DND-41 (cell line): ENCODE measurements around the gene NACC2.

ENCODE experiments used
- ATAC-seq: fragments of 200-7000 bp; cut with Tn5 transposase; 3 replicates; pipeline ENCODE4 v1.9.1; 2021; ENCODE audit warnings: low read depth; ENCODE audit not compliant: insufficient read depth
- DNase-seq: peaks from one replicate; pipeline ENCODE4 v3.0.0-alpha.2; 2020
- H2AFZ ChIP-seq: 2 replicates; pipeline ENCODE4 v1.6.0; 2012; ENCODE audit warnings: low read depth, low read length
- H3K27ac ChIP-seq: 2 replicates; pipeline ENCODE4 v1.5.1; 2012; ENCODE audit warnings: low read length, inconsistent platforms
- H3K27me3 ChIP-seq: fragments of 200-600 bp; sonication (generic); 2 replicates; pipeline ENCODE4 v1.6.0; 2012; ENCODE audit warnings: low read length, mild to moderate bottlenecking, inconsistent platforms; ENCODE audit not compliant: insufficient read depth, poor library complexity
- H3K36me3 ChIP-seq: 2 replicates; pipeline ENCODE4 v1.5.1; 2012; ENCODE audit warnings: low read length, inconsistent platforms; ENCODE audit not compliant: insufficient read depth
- H3K4me1 ChIP-seq: 2 replicates; pipeline ENCODE4 v1.5.1; 2012; ENCODE audit warnings: mild to moderate bottlenecking, low read length; ENCODE audit not compliant: insufficient read depth
- H3K4me2 ChIP-seq: 2 replicates; pipeline ENCODE4 v1.6.0; 2012; ENCODE audit warnings: mild to moderate bottlenecking, moderate library complexity, low read length, inconsistent platforms; ENCODE audit not compliant: insufficient read depth
- H3K4me3 ChIP-seq, 2 experiments: fragments of 200-600 bp in 1 of 2; shearing (Covaris generic) in 1 of 2; 2 replicates each; pipeline ENCODE4 v1.5.1; 2012 to 2016; ENCODE audit warnings: inconsistent platforms in 2 of 2, low read length in 2 of 2, mild to moderate bottlenecking in 2 of 2, low read depth in 1 of 2, moderate library complexity in 1 of 2
- H3K79me2 ChIP-seq: 2 replicates; pipeline ENCODE4 v1.6.0; 2012; ENCODE audit warnings: low read length, inconsistent platforms; ENCODE audit not compliant: insufficient read depth
- H3K9ac ChIP-seq: 2 replicates; pipeline ENCODE4 v1.6.0; 2012; ENCODE audit warnings: low read depth, mild to moderate bottlenecking, inconsistent platforms, low read length, moderate library complexity
- H3K9me3 ChIP-seq: 2 replicates; pipeline ENCODE4 v1.5.1; 2012; ENCODE audit warnings: low read length, moderate library complexity, mild to moderate bottlenecking, inconsistent platforms; ENCODE audit not compliant: insufficient read depth, severe bottlenecking
- H4K20me1 ChIP-seq: 2 replicates; pipeline ENCODE4 v1.6.0; 2012; ENCODE audit warnings: low read length; ENCODE audit not compliant: insufficient read depth
- CTCF ChIP-seq: IDR thresholded peaks from 2 replicates; pipeline ENCODE4 v1.5.1; 2012; ENCODE audit warnings: borderline replicate concordance, low read length, moderate library complexity, mild to moderate bottlenecking; ENCODE audit not compliant: poor library complexity, severe bottlenecking; ENCODE audit errors: extremely low read depth
- EZH2 ChIP-seq: IDR thresholded peaks from 3 replicates; pipeline ENCODE4 v1.6.1; 2012; ENCODE audit warnings: borderline replicate concordance, low read depth, mild to moderate bottlenecking, moderate library complexity, low read length, inconsistent platforms; ENCODE audit not compliant: severe bottlenecking

NACC2 gene

GRCh38 chr9:136114610-136115009 is 19.5 kb upstream of the NACC2 start:
- no peak for ATAC-seq
- Histone ChIP-seq H3K9me3 (no peaks in the 10 kb centered on the region), H3K79me2 (peaks cover 30% of the 10 kb centered on the region), H3K27ac (no peak overlapping the region), H3K9ac (no peak overlapping the region), H3K4me3 (no peak overlapping the region), H3K27me3 (no peaks in the 10 kb centered on the region), H4K20me1 (peaks cover 27% of the 10 kb centered on the region), H3K36me3 (peaks cover 34% of the 10 kb centered on the region), H2AFZ (no peak overlapping the region), H3K4me2 (no peak overlapping the region), H3K4me1 (peaks cover 28% of the 10 kb centered on the region)
- no peak for DNase-seq
- no peak for TF ChIP-seq EZH2
- no peak for TF ChIP-seq CTCF

DNA sequence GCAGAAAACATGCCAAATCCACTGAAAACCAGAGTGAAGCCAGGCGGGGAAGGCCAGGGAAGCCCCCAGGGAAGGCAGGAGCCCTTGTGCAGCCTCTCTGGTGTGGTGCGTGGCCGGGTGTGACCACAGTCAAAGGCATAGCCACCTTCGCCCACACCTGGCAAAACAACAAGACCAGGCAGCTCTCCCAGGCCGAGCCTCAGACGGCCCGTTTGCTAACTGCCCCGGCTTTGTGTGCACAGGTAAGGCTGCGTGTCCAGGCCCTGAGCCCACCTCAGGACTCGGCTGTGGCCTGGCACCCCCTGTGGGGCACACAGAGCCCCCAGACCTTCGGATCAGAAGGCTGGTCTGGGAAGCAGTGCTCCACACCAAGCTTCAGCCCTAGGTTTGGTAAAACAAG is 17.5 kb upstream of the NACC2 start:
- peaks cover 25% of the 10 kb centered on the region for H4K20me1 ChIP-seq
- H2AFZ ChIP-seq, result no peak overlapping the region
- no peak overlapping the region for H3K4me3 ChIP-seq
- H3K9me3 ChIP-seq, result no peaks in the 10 kb centered on the region
- peaks cover 33% of the 10 kb centered on the region for H3K36me3 ChIP-seq
- no peak overlapping the region; the same call in 1 of the 2 replicates for H3K27ac ChIP-seq
- H3K4me1 ChIP-seq, result peaks cover 33% of the 10 kb centered on the region
- H3K79me2 ChIP-seq, result peaks cover 15% of the 10 kb centered on the region
- TF ChIP-seq EZH2, result no peak
- no peak for TF ChIP-seq CTCF
- no peak overlapping the region for H3K4me2 ChIP-seq
- H3K27me3 ChIP-seq, result no peaks in the 10 kb centered on the region
- DNase-seq, result no peak
- no peak overlapping the region for H3K9ac ChIP-seq
- no peak for ATAC-seq

DNA sequence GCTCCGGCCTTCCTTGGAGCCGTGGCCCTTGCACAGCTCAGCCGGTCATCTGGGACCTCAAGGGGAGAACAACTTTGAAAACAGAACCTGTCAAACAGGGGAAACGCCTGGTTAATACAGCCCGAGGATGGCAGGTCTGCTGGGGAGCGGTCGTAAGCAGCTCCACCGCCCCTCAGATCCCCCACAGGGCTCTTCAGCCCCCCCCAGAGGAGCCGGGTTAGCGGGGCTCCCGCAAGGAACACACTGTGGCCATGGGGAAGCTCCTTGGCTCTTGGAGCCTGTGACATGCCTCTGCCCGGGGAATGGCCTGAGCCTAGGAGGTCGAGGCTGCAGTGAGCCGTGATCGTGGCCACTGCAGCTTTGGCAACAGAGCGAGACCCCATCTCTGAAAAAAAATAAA is 16.8 kb upstream of the NACC2 start:
- no peak overlapping the region for H3K9ac ChIP-seq
- ATAC-seq (no peak), DNase-seq (no peak)
- H3K36me3 ChIP-seq, result peaks cover 28% of the 10 kb centered on the region
- peaks cover 19% of the 10 kb centered on the region for H4K20me1 ChIP-seq
- H3K27ac ChIP-seq, result no peak overlapping the region
- peaks cover 32% of the 10 kb centered on the region for H3K4me1 ChIP-seq
- H3K9me3 ChIP-seq, result no peaks in the 10 kb centered on the region
- no peaks in the 10 kb centered on the region for H3K27me3 ChIP-seq
- H3K79me2 ChIP-seq, result peaks cover 9% of the 10 kb centered on the region
- H3K4me2 ChIP-seq, result no peak overlapping the region
- no peak overlapping the region for H3K4me3 ChIP-seq
- no peak for TF ChIP-seq CTCF
- TF ChIP-seq EZH2, result no peak
- H2AFZ ChIP-seq, result no peak overlapping the region

- H2AFZ ChIP-seq, result no peak overlapping the region
- H3K9ac ChIP-seq, result no peak overlapping the region
- no peak for TF ChIP-seq CTCF
- no peak for TF ChIP-seq EZH2
- ATAC-seq (no peak), DNase-seq (no peak)
- H3K4me3 ChIP-seq, result no peak overlapping the region
- no peak overlapping the region for H3K27ac ChIP-seq
- H3K4me1 ChIP-seq, result peaks cover 37% of the 10 kb centered on the region
- H3K36me3 ChIP-seq, result peaks cover 20% of the 10 kb centered on the region
- H3K79me2 ChIP-seq, result peaks cover 2% of the 10 kb centered on the region; the same call in 1 of the 2 replicates
- H3K4me2 ChIP-seq, result no peak overlapping the region
- H4K20me1 ChIP-seq, result peaks cover 12% of the 10 kb centered on the region
- no peaks in the 10 kb centered on the region for H3K27me3 ChIP-seq
- no peaks in the 10 kb centered on the region for H3K9me3 ChIP-seq
Observed at GRCh38 chr9:136111190-136111589, 16.1 kb upstream of the NACC2 start.
